H1 (cell line): ENCODE results near the gene TOP2A. TPM values are rescaled to one million over a fixed set of nuclear protein-coding genes. Genes with fewer than 3 reads are reported as not detected.

Source experiments
- EP300 ChIP-seq, 2 experiments: IDR thresholded peaks; 1 replicate in 1 of 2; 2 replicates in 1 of 2; pipeline ENCODE4 v1.6.1; 2011 to 2012; ENCODE audit warnings: low read depth in 2 of 2, low read length in 2 of 2, mild to moderate bottlenecking in 2 of 2, borderline replicate concordance in 1 of 2, inconsistent platforms in 1 of 2, moderate library complexity in 1 of 2
- GTF2F1 ChIP-seq: IDR thresholded peaks from 2 replicates; pipeline ENCODE4 v1.6.1; 2012; ENCODE audit warnings: low read depth, low read length, improper control_type of control experiment, borderline replicate concordance
- PHF8 ChIP-seq: fragments of 200-600 bp; sonication (generic); conservative IDR thresholded peaks from 2 replicates; pipeline ENCODE4 v1.7.1; 2012; ENCODE audit warnings: low read depth, mild to moderate bottlenecking, inconsistent platforms, low read length, moderate library complexity
- RAD21 ChIP-seq, 2 experiments: IDR thresholded peaks in 1 of 2; conservative IDR thresholded peaks in 1 of 2; 2 replicates each; pipeline ENCODE4 v1.6.1; 2011; ENCODE audit warnings: low read depth in 2 of 2, low read length in 2 of 2, improper control_type of control experiment in 1 of 2, inconsistent platforms in 1 of 2, mild to moderate bottlenecking in 1 of 2, moderate library complexity in 1 of 2
- SP1 ChIP-seq: IDR thresholded peaks from 2 replicates; pipeline ENCODE4 v1.6.1; 2011; ENCODE audit warnings: low read depth, low read length
- TAF1 ChIP-seq: IDR thresholded peaks from 2 replicates; pipeline ENCODE4 v1.6.1; 2011; ENCODE audit warnings: mild to moderate bottlenecking, low read depth, low read length
- TBP ChIP-seq: IDR thresholded peaks from 2 replicates; pipeline ENCODE4 v1.6.1; 2011; ENCODE audit warnings: low read depth, low read length, improper control_type of control experiment
- polyA plus RNA-seq, 7 experiments: library from polyadenylated mRNA; depleted of rRNA in 3 of 7; stranded (reverse) in 5 of 7; unstranded in 2 of 7; fragments of >200 nt in 5 of 7; fragments of 200-250 nt in 2 of 7; gene quantifications; 1 replicate in 5 of 7; 2 replicates in 1 of 7; 4 replicates in 1 of 7; pipeline versions ENCODE4 v1.2.1 to v1.2.3, GENCODE V29; 2011 to 2013; ENCODE audit warnings: missing spikeins in 2 of 7, mixed read lengths in 2 of 7
- total RNA-seq: library from RNA; stranded (reverse); fragmentation: NEBNext Ultra II Directional; extraction: Animal tissue kit (Norgen Biotek cat#: 25700); gene quantifications from 2 replicates; pipeline ENCODE4 v1.2.1, GENCODE V29; 2021
- TF ChIP-seq, protein P1 (sequence below): fragments of 300-600 bp; sonication (generic); IDR thresholded peaks from 2 replicates; pipeline ENCODE4 v1.7.1; 2012; ENCODE audit warnings: low read length, moderate library complexity, mild to moderate bottlenecking, inconsistent platforms; ENCODE audit not compliant: insufficient replicate concordance

The TOP2A gene
- total and polyA plus RNA-seq, 2 of the 8 experiments (the other 6 are each of a cell fraction or from before 2014, with no cell fraction given): 83.1 to 291 TPM

DNA sequence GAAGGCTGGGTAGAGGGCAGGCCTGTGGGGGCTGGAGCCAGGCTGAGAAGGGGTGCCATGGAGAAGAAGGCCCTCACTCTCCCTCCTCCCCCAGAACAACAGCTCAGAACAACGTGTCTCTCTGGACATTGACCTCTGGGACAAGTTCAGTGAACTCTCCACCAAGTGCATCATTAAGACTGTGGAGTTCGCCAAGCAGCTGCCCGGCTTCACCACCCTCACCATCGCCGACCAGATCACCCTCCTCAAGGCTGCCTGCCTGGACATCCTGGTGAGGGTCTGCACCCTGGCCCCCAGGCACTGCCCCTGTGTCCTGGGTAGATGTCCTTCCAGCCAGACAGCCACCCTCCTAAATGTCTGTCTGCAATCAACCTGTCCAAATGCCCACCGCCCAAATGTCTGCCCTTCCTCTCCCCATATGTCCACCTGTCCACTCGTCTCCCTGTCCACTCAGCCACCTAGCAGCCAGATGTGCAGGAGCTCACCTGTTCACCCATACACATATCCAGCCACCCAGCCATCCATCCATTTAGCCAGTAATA lies 65.4 kb downstream of the TOP2A start (continued):
- TF ChIP-seq, protein P1, sequence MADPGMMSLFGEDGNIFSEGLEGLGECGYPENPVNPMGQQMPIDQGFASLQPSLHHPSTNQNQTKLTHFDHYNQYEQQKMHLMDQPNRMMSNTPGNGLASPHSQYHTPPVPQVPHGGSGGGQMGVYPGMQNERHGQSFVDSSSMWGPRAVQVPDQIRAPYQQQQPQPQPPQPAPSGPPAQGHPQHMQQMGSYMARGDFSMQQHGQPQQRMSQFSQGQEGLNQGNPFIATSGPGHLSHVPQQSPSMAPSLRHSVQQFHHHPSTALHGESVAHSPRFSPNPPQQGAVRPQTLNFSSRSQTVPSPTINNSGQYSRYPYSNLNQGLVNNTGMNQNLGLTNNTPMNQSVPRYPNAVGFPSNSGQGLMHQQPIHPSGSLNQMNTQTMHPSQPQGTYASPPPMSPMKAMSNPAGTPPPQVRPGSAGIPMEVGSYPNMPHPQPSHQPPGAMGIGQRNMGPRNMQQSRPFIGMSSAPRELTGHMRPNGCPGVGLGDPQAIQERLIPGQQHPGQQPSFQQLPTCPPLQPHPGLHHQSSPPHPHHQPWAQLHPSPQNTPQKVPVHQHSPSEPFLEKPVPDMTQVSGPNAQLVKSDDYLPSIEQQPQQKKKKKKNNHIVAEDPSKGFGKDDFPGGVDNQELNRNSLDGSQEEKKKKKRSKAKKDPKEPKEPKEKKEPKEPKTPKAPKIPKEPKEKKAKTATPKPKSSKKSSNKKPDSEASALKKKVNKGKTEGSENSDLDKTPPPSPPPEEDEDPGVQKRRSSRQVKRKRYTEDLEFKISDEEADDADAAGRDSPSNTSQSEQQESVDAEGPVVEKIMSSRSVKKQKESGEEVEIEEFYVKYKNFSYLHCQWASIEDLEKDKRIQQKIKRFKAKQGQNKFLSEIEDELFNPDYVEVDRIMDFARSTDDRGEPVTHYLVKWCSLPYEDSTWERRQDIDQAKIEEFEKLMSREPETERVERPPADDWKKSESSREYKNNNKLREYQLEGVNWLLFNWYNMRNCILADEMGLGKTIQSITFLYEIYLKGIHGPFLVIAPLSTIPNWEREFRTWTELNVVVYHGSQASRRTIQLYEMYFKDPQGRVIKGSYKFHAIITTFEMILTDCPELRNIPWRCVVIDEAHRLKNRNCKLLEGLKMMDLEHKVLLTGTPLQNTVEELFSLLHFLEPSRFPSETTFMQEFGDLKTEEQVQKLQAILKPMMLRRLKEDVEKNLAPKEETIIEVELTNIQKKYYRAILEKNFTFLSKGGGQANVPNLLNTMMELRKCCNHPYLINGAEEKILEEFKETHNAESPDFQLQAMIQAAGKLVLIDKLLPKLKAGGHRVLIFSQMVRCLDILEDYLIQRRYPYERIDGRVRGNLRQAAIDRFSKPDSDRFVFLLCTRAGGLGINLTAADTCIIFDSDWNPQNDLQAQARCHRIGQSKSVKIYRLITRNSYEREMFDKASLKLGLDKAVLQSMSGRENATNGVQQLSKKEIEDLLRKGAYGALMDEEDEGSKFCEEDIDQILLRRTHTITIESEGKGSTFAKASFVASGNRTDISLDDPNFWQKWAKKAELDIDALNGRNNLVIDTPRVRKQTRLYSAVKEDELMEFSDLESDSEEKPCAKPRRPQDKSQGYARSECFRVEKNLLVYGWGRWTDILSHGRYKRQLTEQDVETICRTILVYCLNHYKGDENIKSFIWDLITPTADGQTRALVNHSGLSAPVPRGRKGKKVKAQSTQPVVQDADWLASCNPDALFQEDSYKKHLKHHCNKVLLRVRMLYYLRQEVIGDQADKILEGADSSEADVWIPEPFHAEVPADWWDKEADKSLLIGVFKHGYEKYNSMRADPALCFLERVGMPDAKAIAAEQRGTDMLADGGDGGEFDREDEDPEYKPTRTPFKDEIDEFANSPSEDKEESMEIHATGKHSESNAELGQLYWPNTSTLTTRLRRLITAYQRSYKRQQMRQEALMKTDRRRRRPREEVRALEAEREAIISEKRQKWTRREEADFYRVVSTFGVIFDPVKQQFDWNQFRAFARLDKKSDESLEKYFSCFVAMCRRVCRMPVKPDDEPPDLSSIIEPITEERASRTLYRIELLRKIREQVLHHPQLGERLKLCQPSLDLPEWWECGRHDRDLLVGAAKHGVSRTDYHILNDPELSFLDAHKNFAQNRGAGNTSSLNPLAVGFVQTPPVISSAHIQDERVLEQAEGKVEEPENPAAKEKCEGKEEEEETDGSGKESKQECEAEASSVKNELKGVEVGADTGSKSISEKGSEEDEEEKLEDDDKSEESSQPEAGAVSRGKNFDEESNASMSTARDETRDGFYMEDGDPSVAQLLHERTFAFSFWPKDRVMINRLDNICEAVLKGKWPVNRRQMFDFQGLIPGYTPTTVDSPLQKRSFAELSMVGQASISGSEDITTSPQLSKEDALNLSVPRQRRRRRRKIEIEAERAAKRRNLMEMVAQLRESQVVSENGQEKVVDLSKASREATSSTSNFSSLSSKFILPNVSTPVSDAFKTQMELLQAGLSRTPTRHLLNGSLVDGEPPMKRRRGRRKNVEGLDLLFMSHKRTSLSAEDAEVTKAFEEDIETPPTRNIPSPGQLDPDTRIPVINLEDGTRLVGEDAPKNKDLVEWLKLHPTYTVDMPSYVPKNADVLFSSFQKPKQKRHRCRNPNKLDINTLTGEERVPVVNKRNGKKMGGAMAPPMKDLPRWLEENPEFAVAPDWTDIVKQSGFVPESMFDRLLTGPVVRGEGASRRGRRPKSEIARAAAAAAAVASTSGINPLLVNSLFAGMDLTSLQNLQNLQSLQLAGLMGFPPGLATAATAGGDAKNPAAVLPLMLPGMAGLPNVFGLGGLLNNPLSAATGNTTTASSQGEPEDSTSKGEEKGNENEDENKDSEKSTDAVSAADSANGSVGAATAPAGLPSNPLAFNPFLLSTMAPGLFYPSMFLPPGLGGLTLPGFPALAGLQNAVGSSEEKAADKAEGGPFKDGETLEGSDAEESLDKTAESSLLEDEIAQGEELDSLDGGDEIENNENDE: no peak
- TF ChIP-seq EP300 (IDR thresholded peaks at IDR 0.05; ENCODE audit: borderline replicate concordance in 1 of 2, low read depth in 2 of 2, low read length in 2 of 2) (no peak), RAD21 (IDR thresholded peaks at IDR 0.05 in 1 of 2, conservative IDR thresholded peaks at IDR 0.05 in 1 of 2; ENCODE audit: low read depth in 2 of 2, low read length in 2 of 2) (no peak), TBP (no peak), TAF1 (no peak), GTF2F1 (no peak), SP1 (no peak), PHF8 (no peak)
